K562 (cell line): ENCODE results near the gene LIN28B. TPM values are rescaled to one million over a fixed set of nuclear protein-coding genes. Genes with fewer than 3 reads are reported as not detected.

Source experiments
- ARHGAP35 ChIP-seq: fragments of 450-650 bp; IDR thresholded peaks from 2 replicates; pipeline ENCODE4 v1.6.1; 2018; ENCODE audit not compliant: partially characterized antibody
- CHD7 ChIP-seq: fragments of 200-600 bp; sonication (generic); IDR thresholded peaks from one replicate; pipeline ENCODE4 v1.6.1; 2012; ENCODE audit warnings: mild to moderate bottlenecking, low read depth, low read length, inconsistent platforms
- DPF2 ChIP-seq: fragments of 450-650 bp; IDR thresholded peaks from 2 replicates; pipeline ENCODE4 v1.6.1; 2016
- EWSR1 ChIP-seq: fragments of 450-650 bp; IDR thresholded peaks from 2 replicates; pipeline ENCODE4 v1.6.1; 2018; ENCODE audit warnings: borderline replicate concordance, mild to moderate bottlenecking, low read depth, moderate library complexity; ENCODE audit not compliant: partially characterized antibody
- HBP1 ChIP-seq: fragments of 450-650 bp; formaldehyde crosslinking; IDR thresholded peaks from 2 replicates; pipeline ENCODE4 v1.4.0; 2022; ENCODE audit warnings: missing genetic modification characterization
- L3MBTL2 ChIP-seq: fragments of 450-650 bp; IDR thresholded peaks from 2 replicates; pipeline ENCODE4 v1.6.1; 2016; ENCODE audit warnings: mild to moderate bottlenecking, moderate library complexity
- NR2C2 ChIP-seq, 2 experiments: fragments of 200-800 bp in 1 of 2; sonication (Bioruptor generic) in 1 of 2; sonication (generic) in 1 of 2; formaldehyde crosslinking in 1 of 2; IDR thresholded peaks; 2 replicates each; pipeline versions ENCODE4 v1.6.1 to v1.8.0; 2016 to 2022; ENCODE audit warnings: mild to moderate bottlenecking in 1 of 2, missing compliant biosample characterization in 1 of 2, missing genetic modification characterization in 1 of 2, missing genetic modification reagents in 1 of 2
- PKNOX1 ChIP-seq: fragments of 450-650 bp; IDR thresholded peaks from 2 replicates; pipeline ENCODE4 v1.6.1; 2016
- PML ChIP-seq: IDR thresholded peaks from 2 replicates; pipeline ENCODE4 v1.6.1; 2012; ENCODE audit warnings: low read length, inconsistent platforms
- SMARCE1 ChIP-seq: fragments of 450-650 bp; IDR thresholded peaks from 2 replicates; pipeline ENCODE4 v1.7.1; 2016; ENCODE audit warnings: mild to moderate bottlenecking
- STAT5A ChIP-seq: IDR thresholded peaks from 2 replicates; pipeline ENCODE4 v1.6.1; 2012; ENCODE audit warnings: low read length, inconsistent platforms, borderline replicate concordance
- TEAD4 ChIP-seq, 2 experiments: sonication (generic) in 1 of 2; formaldehyde crosslinking in 1 of 2; IDR thresholded peaks; 2 replicates each; pipeline versions ENCODE4 v1.6.1 to v1.8.0; 2012 to 2022; ENCODE audit warnings: borderline replicate concordance in 1 of 2, inconsistent platforms in 1 of 2, low read length in 1 of 2, mild to moderate bottlenecking in 1 of 2, missing genetic modification reagents in 1 of 2
- YBX1 ChIP-seq: fragments of 450-650 bp; IDR thresholded peaks from 2 replicates; pipeline ENCODE4 v1.7.1; 2016; ENCODE audit warnings: mild to moderate bottlenecking
- ZNF780A ChIP-seq: fragments of 250-450 bp; sonication (Bioruptor Pico); IDR thresholded peaks from 2 replicates; pipeline ENCODE4 v1.5.0; 2021; ENCODE audit warnings: mild to moderate bottlenecking
- ZSCAN32 ChIP-seq: fragments of 450-650 bp; formaldehyde crosslinking; IDR thresholded peaks from 2 replicates; pipeline ENCODE4 v1.4.0; 2020; ENCODE audit warnings: mild to moderate bottlenecking, moderate library complexity
- ZZZ3 ChIP-seq: fragments of 450-650 bp; IDR thresholded peaks from 2 replicates; pipeline ENCODE4 v1.6.1; 2016; ENCODE audit warnings: antibody characterized with exemption, mild to moderate bottlenecking, moderate library complexity
- polyA plus RNA-seq, 8 experiments: library from polyadenylated mRNA; depleted of rRNA in 4 of 8; stranded (reverse) in 5 of 8; unstranded in 3 of 8; fragments of >200 nt; fragmentation: Nextera tagmentation in 2 of 8; fragmentation: Illumina TruSeq in 1 of 8; extraction: Ambion mirVana in 2 of 8; extraction: Trizol in 1 of 8; gene quantifications; 2 replicates each; pipeline versions ENCODE4 v1.2.1 to v1.2.3, GENCODE V29; 2011 to 2014; ENCODE audit warnings: inconsistent platforms in 1 of 8, missing spikeins in 1 of 8
- total RNA-seq, 7 experiments: library from RNA; depleted of rRNA in 6 of 7; stranded (reverse); fragments of >200 nt in 6 of 7; fragmentation: Illumina TruSeq in 2 of 7; extraction: Trizol in 2 of 7; gene quantifications; 2 replicates each; pipeline versions ENCODE4 v1.2.1 to v1.2.3, GENCODE V29; 2011 to 2021; ENCODE audit warnings: low replicate concordance in 1 of 7

Gene LIN28B
- total and polyA plus RNA-seq, 9 of the 15 experiments (the other 6 are each of a cell fraction or from before 2014, with no cell fraction given) = 20.9 to 77.3 (median 42.1) TPM

- TF ChIP-seq CHD7 (no peak), HBP1 (CRISPR knock-in tag) (no peak), DPF2 (0 out of 2 replicates have a peak, but pooled peaks have one; percentile 52), YBX1 (no peak), ZZZ3 (no peak), NR2C2 (CRISPR knock-in tag; IDR thresholded peaks at IDR 0.05) (no peak), NR2C2 (tag; IDR thresholded peaks at IDR 0.05) (peak; percentile 68; the same call in 1 of the 2 replicates), ZNF780A (CRISPR knock-in tag) (no peak), ZSCAN32 (CRISPR knock-in tag) (no peak), L3MBTL2 (no peak), ARHGAP35 (no peak), PML (peak; percentile 56), TEAD4 (IDR thresholded peaks at IDR 0.05; ENCODE audit: low read length) (peak; percentile 82), TEAD4 (CRISPR knock-in tag; IDR thresholded peaks at IDR 0.05; ENCODE audit: borderline replicate concordance) (no peak), STAT5A (peak; percentile 26; the same call in 1 of the 2 replicates), PKNOX1 (no peak), SMARCE1 (no peak), EWSR1 (no peak)
Observed at GRCh38 chr6:105035299-105035698, 78.4 kb downstream of the LIN28B start (continued).
